ENCODE results near the gene HACD3. TPM values are rescaled to one million over a fixed set of nuclear protein-coding genes. Genes with fewer than 3 reads are reported as not detected.

HACD3 gene
- total RNA-seq, 2 experiments from 2014 or later, result 26.1 to 29.1 TPM

- Mint-ChIP-seq H3K4me1 (ENCODE audit: low read depth) (peaks cover 12% of the 10 kb centered on the region), H3K27me3 (no peaks in the 10 kb centered on the region), H3K9me3 (no peaks in the 10 kb centered on the region), H3K36me3 (peaks cover 38% of the 10 kb centered on the region), H3K27ac (peak overlapping the region; percentile 55), H3K4me3 (no peak overlapping the region)
- ChIA-PET POLR2A (interaction anchor here (1.5 kb wide), 1 partner anchor 32 kb away, joined by 6 read pairs; the partner anchor contains the start of gene INTS14), CTCF (no interaction called here)
- intact Hi-C loops (cut with micrococcal nuclease), result no loop called here
- DNase-seq, result no peak
These were observed 48.9 kb downstream of the HACD3 start for GRCh38 chr15:65578904-65579728.

GRCh38 chr15:65579762-65580161 is 49.5 kb downstream of the HACD3 start:
- H3K4me1 Mint-ChIP-seq (ENCODE audit: low read depth), result peaks cover 18% of the 10 kb centered on the region
- no peaks in the 10 kb centered on the region for H3K27me3 Mint-ChIP-seq
- no peak overlapping the region for H3K4me3 Mint-ChIP-seq
- H3K27ac Mint-ChIP-seq, result peak overlapping the region; percentile 33
- H3K36me3 Mint-ChIP-seq, result peaks cover 40% of the 10 kb centered on the region
- ChIA-PET CTCF (no interaction called here), POLR2A (interaction anchor here (1.5 kb wide), 1 partner anchor 31 kb away, joined by 6 read pairs; the partner anchor contains the start of gene INTS14)
- intact Hi-C loops (cut with micrococcal nuclease), result no loop called here
- H3K9me3 Mint-ChIP-seq, result no peaks in the 10 kb centered on the region
- DNase-seq, result no peak

GRCh38 chr15:65580287-65580686 is 50.0 kb downstream of the HACD3 start:
- Mint-ChIP-seq H3K27ac (no peak overlapping the region), H3K9me3 (no peaks in the 10 kb centered on the region), H3K36me3 (peaks cover 41% of the 10 kb centered on the region), H3K4me3 (no peak overlapping the region), H3K4me1 (ENCODE audit: low read depth) (peaks cover 19% of the 10 kb centered on the region), H3K27me3 (no peaks in the 10 kb centered on the region)
- no peak for DNase-seq
- CTCF ChIA-PET, result no interaction called here
- POLR2A ChIA-PET, result interaction anchor here (1.5 kb wide), 1 partner anchor 31 kb away, joined by 6 read pairs; the partner anchor contains the start of gene INTS14
- intact Hi-C loops (cut with micrococcal nuclease), result no loop called here

GRCh38 chr15:65583701-65584100 is 53.4 kb downstream of the HACD3 start:
- H3K27me3 Mint-ChIP-seq, result no peaks in the 10 kb centered on the region

GRCh38 chr15:65584241-65584640 is 54.0 kb downstream of the HACD3 start:
- intact Hi-C loops (cut with micrococcal nuclease), result no loop called here
- peak overlapping the region; percentile 80 for H3K27ac Mint-ChIP-seq

More at GRCh38 chr15:65583701-65584100, 53.4 kb downstream of the HACD3 start:
- no peaks in the 10 kb centered on the region for H3K9me3 Mint-ChIP-seq
- no peak overlapping the region for H3K4me3 Mint-ChIP-seq
- peak; percentile 60 for DNase-seq
- ChIA-PET POLR2A (no interaction called here), CTCF (no interaction called here)
- H3K27ac Mint-ChIP-seq, result peak overlapping the region; percentile 80
- peaks cover 24% of the 10 kb centered on the region for H3K4me1 Mint-ChIP-seq (ENCODE audit: low read depth)
- H3K36me3 Mint-ChIP-seq, result peaks cover 47% of the 10 kb centered on the region
- intact Hi-C loops (cut with micrococcal nuclease), result no loop called here

GRCh38 chr15:65587094-65587493 is 56.8 kb downstream of the HACD3 start:
- Mint-ChIP-seq H3K4me1 (ENCODE audit: low read depth) (peaks cover 24% of the 10 kb centered on the region), H3K27ac (no peak overlapping the region), H3K4me3 (no peak overlapping the region), H3K27me3 (no peaks in the 10 kb centered on the region), H3K36me3 (peaks cover 48% of the 10 kb centered on the region), H3K9me3 (no peaks in the 10 kb centered on the region)
- no peak for DNase-seq
- intact Hi-C loops (cut with micrococcal nuclease), result no loop called here
- POLR2A ChIA-PET, result no interaction called here
- CTCF ChIA-PET, result no interaction called here

More at GRCh38 chr15:65584241-65584640, 54.0 kb downstream of the HACD3 start:
- ChIA-PET CTCF (no interaction called here), POLR2A (no interaction called here)
- DNase-seq, result no peak
- Mint-ChIP-seq H3K36me3 (peaks cover 46% of the 10 kb centered on the region), H3K27me3 (no peaks in the 10 kb centered on the region), H3K4me1 (ENCODE audit: low read depth) (peaks cover 24% of the 10 kb centered on the region), H3K4me3 (no peak overlapping the region), H3K9me3 (no peaks in the 10 kb centered on the region)

- no peak for DNase-seq
- Mint-ChIP-seq H3K4me1 (ENCODE audit: low read depth) (no peaks in the 10 kb centered on the region), H3K27ac (no peak overlapping the region), H3K4me3 (no peak overlapping the region), H3K9me3 (no peaks in the 10 kb centered on the region), H3K27me3 (no peaks in the 10 kb centered on the region), H3K36me3 (peaks cover 31% of the 10 kb centered on the region)
- POLR2A ChIA-PET, result no interaction called here
- CTCF ChIA-PET, result interaction anchor here (0.9 to 1.6 kb wide), 5 partner anchors 10 to 692 kb away, joined by 3 to 5 read pairs (median 3); no protein-coding TSS in a partner anchor
- intact Hi-C loops (cut with micrococcal nuclease), result no loop called here
These were observed 65.7 kb downstream of the HACD3 start for GRCh38 chr15:65595960-65596359.

GRCh38 chr15:65598468-65598867 is 68.2 kb downstream of the HACD3 start:
- intact Hi-C loops (cut with micrococcal nuclease), result no loop called here
- no peak for DNase-seq
- H3K27me3 Mint-ChIP-seq, result no peaks in the 10 kb centered on the region
- no peak overlapping the region for H3K4me3 Mint-ChIP-seq
- ChIA-PET POLR2A (no interaction called here), CTCF (no interaction called here)
- H3K4me1 Mint-ChIP-seq (ENCODE audit: low read depth), result no peaks in the 10 kb centered on the region
- peaks cover 21% of the 10 kb centered on the region for H3K36me3 Mint-ChIP-seq
- no peak overlapping the region for H3K27ac Mint-ChIP-seq
- H3K9me3 Mint-ChIP-seq, result no peaks in the 10 kb centered on the region

- POLR2A ChIA-PET, result no interaction called here
- DNase-seq, result no peak
- CTCF ChIA-PET, result no interaction called here
- Mint-ChIP-seq H3K4me1 (ENCODE audit: low read depth) (no peaks in the 10 kb centered on the region), H3K36me3 (peaks cover 17% of the 10 kb centered on the region), H3K4me3 (no peak overlapping the region), H3K9me3 (no peaks in the 10 kb centered on the region), H3K27ac (no peak overlapping the region), H3K27me3 (no peaks in the 10 kb centered on the region)
- intact Hi-C loops (cut with micrococcal nuclease), result no loop called here
These were observed 69.4 kb downstream of the HACD3 start for GRCh38 chr15:65599677-65600076.

- H3K27ac Mint-ChIP-seq, result no peak overlapping the region
- DNase-seq, result no peak
- H3K4me3 Mint-ChIP-seq, result no peak overlapping the region
- CTCF ChIA-PET, result interaction anchor here (1.0 kb wide), 1 partner anchor 16 kb away, joined by 3 read pairs; no protein-coding TSS in a partner anchor
- peaks cover 5% of the 10 kb centered on the region for H3K4me1 Mint-ChIP-seq (ENCODE audit: low read depth)
- H3K27me3 Mint-ChIP-seq, result no peaks in the 10 kb centered on the region
- intact Hi-C loops (cut with micrococcal nuclease), result no loop called here
- peaks cover 17% of the 10 kb centered on the region for H3K36me3 Mint-ChIP-seq
- POLR2A ChIA-PET, result no interaction called here
- H3K9me3 Mint-ChIP-seq, result no peaks in the 10 kb centered on the region
These were observed 72.9 kb downstream of the HACD3 start for GRCh38 chr15:65603134-65603533.

GRCh38 chr15:65603559-65603958 is 73.3 kb downstream of the HACD3 start:
- DNase-seq, result no peak
- Mint-ChIP-seq H3K36me3 (peaks cover 14% of the 10 kb centered on the region), H3K9me3 (no peaks in the 10 kb centered on the region), H3K27me3 (no peaks in the 10 kb centered on the region), H3K4me1 (ENCODE audit: low read depth) (peaks cover 8% of the 10 kb centered on the region), H3K4me3 (no peak overlapping the region), H3K27ac (no peak overlapping the region)
- ChIA-PET POLR2A (no interaction called here), CTCF (interaction anchor here (1.0 kb wide), 1 partner anchor 16 kb away, joined by 3 read pairs; no protein-coding TSS in a partner anchor)
- intact Hi-C loops (cut with micrococcal nuclease), result no loop called here

- ChIA-PET POLR2A (interaction anchor here (0.9 to 2.5 kb wide), 11 partner anchors 10 to 399 kb away, joined by 3 to 11 read pairs (median 5); partner anchors contain the start of genes DPP8, HACD3, RAB11A and SLC24A1), CTCF (interaction anchor here (0.6 to 2.7 kb wide), 10 partner anchors 17 to 683 kb away, joined by 3 to 14 read pairs (median 4); partner anchors contain the start of genes HACD3 and RAB11A)
- H3K4me3 Mint-ChIP-seq, result peak within 1 kb of the TSS; percentile 97
- peaks cover 2% of the 10 kb centered on the region for H3K36me3 Mint-ChIP-seq
- peaks cover 27% of the 10 kb centered on the region for H3K4me1 Mint-ChIP-seq (ENCODE audit: low read depth)
- H3K9me3 Mint-ChIP-seq, result no peaks in the 10 kb centered on the region
- intact Hi-C loops (cut with micrococcal nuclease), result loop anchor here (1.0 to 10.0 kb wide), 2 partner anchors 94 to 684 kb away; partner anchors contain the start of genes DIS3L and DPP8
- no peaks in the 10 kb centered on the region for H3K27me3 Mint-ChIP-seq
- DNase-seq, result peak; percentile 97
- peak within 1 kb of the TSS; percentile 97 for H3K27ac Mint-ChIP-seq
These were observed 80.8 kb downstream of the HACD3 start, which contains the start of gene INTS14 for GRCh38 chr15:65610871-65611718. INTS14 (minus strand) TSS chr15:65611131; CDS start chr15:65607380, 3,751 bp downstream.
